ENCODE results near the gene SSTR5.

- TF ChIP-seq, protein P1, sequence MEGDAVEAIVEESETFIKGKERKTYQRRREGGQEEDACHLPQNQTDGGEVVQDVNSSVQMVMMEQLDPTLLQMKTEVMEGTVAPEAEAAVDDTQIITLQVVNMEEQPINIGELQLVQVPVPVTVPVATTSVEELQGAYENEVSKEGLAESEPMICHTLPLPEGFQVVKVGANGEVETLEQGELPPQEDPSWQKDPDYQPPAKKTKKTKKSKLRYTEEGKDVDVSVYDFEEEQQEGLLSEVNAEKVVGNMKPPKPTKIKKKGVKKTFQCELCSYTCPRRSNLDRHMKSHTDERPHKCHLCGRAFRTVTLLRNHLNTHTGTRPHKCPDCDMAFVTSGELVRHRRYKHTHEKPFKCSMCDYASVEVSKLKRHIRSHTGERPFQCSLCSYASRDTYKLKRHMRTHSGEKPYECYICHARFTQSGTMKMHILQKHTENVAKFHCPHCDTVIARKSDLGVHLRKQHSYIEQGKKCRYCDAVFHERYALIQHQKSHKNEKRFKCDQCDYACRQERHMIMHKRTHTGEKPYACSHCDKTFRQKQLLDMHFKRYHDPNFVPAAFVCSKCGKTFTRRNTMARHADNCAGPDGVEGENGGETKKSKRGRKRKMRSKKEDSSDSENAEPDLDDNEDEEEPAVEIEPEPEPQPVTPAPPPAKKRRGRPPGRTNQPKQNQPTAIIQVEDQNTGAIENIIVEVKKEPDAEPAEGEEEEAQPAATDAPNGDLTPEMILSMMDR (IDR thresholded peaks at IDR 0.05; ENCODE audit: low read depth, low read length, missing input control) = no peak
- TF ChIP-seq, protein P2, sequence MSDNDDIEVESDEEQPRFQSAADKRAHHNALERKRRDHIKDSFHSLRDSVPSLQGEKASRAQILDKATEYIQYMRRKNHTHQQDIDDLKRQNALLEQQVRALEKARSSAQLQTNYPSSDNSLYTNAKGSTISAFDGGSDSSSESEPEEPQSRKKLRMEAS (IDR thresholded peaks at IDR 0.05) = no peak
- TF ChIP-seq, protein P3, sequence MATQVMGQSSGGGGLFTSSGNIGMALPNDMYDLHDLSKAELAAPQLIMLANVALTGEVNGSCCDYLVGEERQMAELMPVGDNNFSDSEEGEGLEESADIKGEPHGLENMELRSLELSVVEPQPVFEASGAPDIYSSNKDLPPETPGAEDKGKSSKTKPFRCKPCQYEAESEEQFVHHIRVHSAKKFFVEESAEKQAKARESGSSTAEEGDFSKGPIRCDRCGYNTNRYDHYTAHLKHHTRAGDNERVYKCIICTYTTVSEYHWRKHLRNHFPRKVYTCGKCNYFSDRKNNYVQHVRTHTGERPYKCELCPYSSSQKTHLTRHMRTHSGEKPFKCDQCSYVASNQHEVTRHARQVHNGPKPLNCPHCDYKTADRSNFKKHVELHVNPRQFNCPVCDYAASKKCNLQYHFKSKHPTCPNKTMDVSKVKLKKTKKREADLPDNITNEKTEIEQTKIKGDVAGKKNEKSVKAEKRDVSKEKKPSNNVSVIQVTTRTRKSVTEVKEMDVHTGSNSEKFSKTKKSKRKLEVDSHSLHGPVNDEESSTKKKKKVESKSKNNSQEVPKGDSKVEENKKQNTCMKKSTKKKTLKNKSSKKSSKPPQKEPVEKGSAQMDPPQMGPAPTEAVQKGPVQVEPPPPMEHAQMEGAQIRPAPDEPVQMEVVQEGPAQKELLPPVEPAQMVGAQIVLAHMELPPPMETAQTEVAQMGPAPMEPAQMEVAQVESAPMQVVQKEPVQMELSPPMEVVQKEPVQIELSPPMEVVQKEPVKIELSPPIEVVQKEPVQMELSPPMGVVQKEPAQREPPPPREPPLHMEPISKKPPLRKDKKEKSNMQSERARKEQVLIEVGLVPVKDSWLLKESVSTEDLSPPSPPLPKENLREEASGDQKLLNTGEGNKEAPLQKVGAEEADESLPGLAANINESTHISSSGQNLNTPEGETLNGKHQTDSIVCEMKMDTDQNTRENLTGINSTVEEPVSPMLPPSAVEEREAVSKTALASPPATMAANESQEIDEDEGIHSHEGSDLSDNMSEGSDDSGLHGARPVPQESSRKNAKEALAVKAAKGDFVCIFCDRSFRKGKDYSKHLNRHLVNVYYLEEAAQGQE (IDR thresholded peaks at IDR 0.05) = no peak
- TF ChIP-seq JUND (IDR thresholded peaks at IDR 0.05) = no peak
These were observed 1.8 kb downstream of the SSTR5 start for GRCh38 chr16:1074379-1074649.

Measured in liver (tissue), 3 donors.